Measurements from ENCODE around the gene ABLIM2.

ABLIM2 gene

DNA sequence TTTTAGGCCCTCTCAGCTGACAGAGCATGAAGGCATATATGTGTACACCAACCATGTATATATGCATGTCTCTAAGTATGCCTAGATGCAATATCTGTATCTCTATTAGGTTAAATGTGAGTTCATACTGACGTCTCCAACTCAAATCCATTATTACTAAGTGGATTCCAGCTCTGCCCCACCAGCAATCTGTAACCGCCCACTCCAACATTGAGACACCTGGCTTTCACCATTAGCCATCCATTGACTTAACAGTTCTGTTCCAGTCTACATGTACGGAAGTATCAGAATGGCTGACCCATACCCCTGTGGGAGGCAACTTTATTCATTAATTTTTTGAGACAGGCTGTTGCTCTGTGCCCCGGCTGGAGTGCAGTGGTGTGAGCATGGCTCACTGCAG, 25.4 kb upstream of the ABLIM2 start:
- Histone ChIP-seq H3K9ac (ENCODE audit: low read depth, low read length) (no peak overlapping the region), H3K4me1 (ENCODE audit: insufficient read depth, low read length) (no peaks in the 10 kb centered on the region), H3K36me3 (ENCODE audit: insufficient read depth, low read length) (no peaks in the 10 kb centered on the region), H3K9me3 (ENCODE audit: control insufficient read depth, insufficient read depth, low read length) (no peaks in the 10 kb centered on the region)

DNA sequence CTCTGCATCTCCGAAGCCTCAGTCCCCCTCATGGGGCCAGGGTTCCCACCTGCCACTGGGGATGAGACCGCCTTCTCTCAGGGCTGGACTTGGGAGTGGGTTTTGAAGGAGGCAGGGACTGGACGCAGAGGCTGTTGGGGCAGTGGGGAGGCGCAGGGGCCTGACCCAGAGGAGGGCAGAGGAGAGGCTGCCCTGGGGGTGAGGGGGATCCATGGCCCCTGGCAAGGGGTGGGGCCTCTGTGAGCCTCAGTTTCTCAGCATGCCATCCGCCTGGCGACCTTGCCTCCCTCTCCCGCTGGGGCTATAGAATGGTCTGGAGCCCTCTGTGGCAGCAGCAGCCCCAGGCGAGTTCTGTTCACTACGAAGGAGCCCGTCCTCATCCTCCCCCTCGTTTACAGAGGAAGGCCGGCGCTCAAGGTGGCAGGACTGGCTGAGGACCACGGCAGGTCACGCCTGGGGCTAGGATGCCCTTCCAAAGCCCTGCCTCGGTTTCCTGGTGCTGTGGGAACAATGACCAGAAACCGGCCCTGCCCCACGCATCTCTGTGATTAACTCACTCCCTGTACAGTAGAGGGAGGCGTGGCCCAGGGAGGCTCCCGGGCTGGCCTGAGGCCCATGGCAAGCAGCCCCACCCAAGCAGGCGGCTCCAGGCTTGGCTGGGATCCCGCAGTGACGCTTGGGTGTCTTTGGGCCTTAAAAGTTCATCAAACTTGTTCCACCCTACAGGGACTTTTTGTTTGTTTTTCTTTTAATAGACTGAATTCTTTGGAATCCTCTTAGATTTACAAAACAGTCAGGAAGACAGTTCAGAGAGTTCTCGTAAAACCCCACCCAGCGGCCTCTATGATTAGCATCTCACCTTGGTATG, 24.5 kb upstream of the ABLIM2 start:
- no peaks in the 10 kb centered on the region for H3K9me3 ChIP-seq (ENCODE audit: control insufficient read depth, insufficient read depth, low read length)
- no peak overlapping the region for H3K9ac ChIP-seq (ENCODE audit: low read depth, low read length)
- H3K4me1 ChIP-seq (ENCODE audit: insufficient read depth, low read length): no peaks in the 10 kb centered on the region
- H3K36me3 ChIP-seq (ENCODE audit: insufficient read depth, low read length): no peaks in the 10 kb centered on the region

DNA sequence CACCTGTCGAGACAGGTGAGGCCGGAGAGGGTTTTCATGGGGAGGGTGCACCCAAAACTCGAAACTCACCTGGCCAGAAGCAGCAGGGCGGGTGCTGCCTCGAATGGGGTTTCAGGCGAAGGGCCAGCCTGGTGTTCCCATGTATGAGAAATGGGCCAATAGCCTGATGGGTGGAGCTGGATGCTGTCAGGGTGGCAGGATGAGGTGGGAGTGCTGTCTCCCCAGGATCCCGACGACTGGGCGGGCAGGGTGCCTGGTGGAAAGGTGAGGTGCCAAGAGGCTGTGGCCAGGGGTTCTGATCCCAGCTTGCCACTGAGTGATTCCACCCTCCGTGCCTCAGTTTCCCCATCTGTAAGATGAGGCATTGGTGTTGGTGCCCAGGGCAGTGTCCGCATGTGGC, 23.7 kb upstream of the ABLIM2 start:
- Histone ChIP-seq H3K9me3 (ENCODE audit: control insufficient read depth, insufficient read depth, low read length) (no peaks in the 10 kb centered on the region), H3K36me3 (ENCODE audit: insufficient read depth, low read length) (no peaks in the 10 kb centered on the region), H3K4me1 (ENCODE audit: insufficient read depth, low read length) (no peaks in the 10 kb centered on the region), H3K9ac (ENCODE audit: low read depth, low read length) (no peak overlapping the region)

DNA sequence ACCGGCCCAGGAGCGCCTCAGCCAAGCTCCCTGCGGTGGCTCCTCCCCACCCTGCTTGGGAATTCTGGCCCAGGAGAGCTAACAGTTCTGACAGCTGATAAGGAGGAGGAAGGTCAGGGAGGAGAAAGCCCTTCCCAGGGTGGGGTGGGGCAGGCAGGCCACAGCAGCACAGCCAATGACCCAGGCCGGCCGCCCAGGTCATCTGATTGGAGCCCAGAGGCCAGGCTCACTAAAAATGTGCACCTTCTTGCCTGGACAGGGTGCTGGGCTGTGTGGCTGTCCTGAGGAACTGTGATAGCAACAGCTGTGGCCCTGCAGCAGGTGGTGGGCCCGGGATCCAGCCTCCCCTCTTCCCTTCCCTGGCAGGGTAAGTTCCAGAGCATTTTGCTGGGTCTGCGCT, 23.2 kb upstream of the ABLIM2 start:
- Histone ChIP-seq H3K4me1 (ENCODE audit: insufficient read depth, low read length) (no peaks in the 10 kb centered on the region), H3K9me3 (ENCODE audit: control insufficient read depth, insufficient read depth, low read length) (no peaks in the 10 kb centered on the region), H3K9ac (ENCODE audit: low read depth, low read length) (no peak overlapping the region), H3K36me3 (ENCODE audit: insufficient read depth, low read length) (no peaks in the 10 kb centered on the region)

DNA sequence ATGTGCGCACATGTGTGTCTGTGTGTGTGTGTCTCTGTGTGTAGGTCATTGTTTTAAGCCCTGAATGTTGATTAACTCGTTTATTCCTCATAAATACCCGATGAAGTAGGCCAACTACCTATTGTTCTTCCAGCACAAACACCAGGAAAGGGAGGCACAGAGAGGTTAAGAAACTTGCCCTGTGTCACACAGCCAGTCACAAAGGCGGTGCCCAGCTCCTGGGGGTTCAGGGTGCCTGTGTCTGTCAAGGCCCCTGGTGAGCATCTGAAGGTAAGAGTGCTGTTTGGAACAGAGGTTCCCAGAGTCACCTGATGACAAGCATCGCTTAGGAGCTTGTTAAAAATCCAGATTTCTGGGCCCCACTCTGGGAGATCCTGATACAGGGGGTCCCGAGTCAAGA, 22.5 kb upstream of the ABLIM2 start:
- no peak overlapping the region for H3K9ac ChIP-seq (ENCODE audit: low read depth, low read length)

DNA sequence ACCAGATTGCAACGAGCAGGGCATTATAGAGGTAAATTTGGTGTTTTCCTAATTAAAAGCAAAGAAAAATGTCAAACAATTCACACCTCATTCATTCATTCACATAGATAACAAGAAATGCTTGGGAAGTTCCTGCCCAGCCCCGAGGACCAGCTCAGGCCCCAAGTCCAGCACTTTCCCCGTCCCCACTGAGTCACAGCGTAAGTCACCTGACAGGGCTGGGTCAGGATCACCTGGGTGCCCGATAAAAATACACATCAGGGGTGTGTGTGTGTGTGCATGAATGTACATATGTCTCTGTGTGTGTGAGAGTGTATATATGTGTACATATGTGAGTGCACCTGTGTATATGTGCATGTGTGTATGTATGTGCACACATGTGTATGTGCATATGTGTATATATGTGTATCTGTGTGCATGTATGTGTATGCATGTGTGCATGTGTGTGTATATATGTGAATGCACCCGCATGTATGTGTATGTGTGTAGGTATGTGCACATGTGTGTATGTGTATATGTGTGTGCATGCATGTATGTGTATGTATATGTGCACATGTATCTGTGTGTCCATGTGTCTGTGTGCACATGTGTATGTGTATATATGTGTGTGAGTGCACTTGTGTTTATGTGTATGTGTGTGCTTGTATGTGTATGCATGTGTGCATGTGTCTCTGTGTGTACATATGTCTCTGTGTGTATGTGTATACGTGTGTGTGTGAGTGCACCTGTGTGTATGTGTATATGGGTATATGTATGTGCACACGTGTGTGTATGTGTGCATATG, 21.9 kb upstream of the ABLIM2 start:
- Histone ChIP-seq H3K36me3 (ENCODE audit: insufficient read depth, low read length) (no peaks in the 10 kb centered on the region), H3K9ac (ENCODE audit: low read depth, low read length) (no peak overlapping the region), H3K4me1 (ENCODE audit: insufficient read depth, low read length) (no peaks in the 10 kb centered on the region), H3K9me3 (ENCODE audit: control insufficient read depth, insufficient read depth, low read length) (no peaks in the 10 kb centered on the region)

More for the DNA sequence above, 22.5 kb upstream of the ABLIM2 start:
- Histone ChIP-seq H3K36me3 (ENCODE audit: insufficient read depth, low read length) (no peaks in the 10 kb centered on the region), H3K4me1 (ENCODE audit: insufficient read depth, low read length) (no peaks in the 10 kb centered on the region), H3K9me3 (ENCODE audit: control insufficient read depth, insufficient read depth, low read length) (no peaks in the 10 kb centered on the region)

DNA sequence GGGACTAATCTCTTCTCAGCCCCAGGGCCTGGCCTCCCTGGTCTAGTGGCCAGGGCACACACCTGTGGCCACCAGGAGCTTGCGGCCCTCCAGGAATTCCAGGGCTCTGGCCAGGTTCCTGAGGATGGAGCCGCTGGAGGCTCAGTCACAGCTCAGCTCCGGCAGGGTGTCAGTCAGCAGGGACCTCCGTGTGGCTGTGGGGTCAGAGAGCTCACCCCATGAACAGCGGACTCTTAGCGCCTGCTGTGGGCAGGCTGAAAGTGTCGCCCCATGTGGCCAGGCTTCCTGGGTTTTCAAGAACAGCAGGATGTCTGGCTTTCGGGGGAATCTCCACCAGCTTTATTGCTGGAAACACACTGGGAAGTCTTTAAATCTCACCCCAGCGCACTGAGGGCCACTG, 21.2 kb upstream of the ABLIM2 start:
- H3K36me3 ChIP-seq (ENCODE audit: insufficient read depth, low read length): no peaks in the 10 kb centered on the region
- H3K9ac ChIP-seq (ENCODE audit: low read depth, low read length): no peak overlapping the region
- no peaks in the 10 kb centered on the region for H3K9me3 ChIP-seq (ENCODE audit: control insufficient read depth, insufficient read depth, low read length)
- no peaks in the 10 kb centered on the region for H3K4me1 ChIP-seq (ENCODE audit: insufficient read depth, low read length)

DNA sequence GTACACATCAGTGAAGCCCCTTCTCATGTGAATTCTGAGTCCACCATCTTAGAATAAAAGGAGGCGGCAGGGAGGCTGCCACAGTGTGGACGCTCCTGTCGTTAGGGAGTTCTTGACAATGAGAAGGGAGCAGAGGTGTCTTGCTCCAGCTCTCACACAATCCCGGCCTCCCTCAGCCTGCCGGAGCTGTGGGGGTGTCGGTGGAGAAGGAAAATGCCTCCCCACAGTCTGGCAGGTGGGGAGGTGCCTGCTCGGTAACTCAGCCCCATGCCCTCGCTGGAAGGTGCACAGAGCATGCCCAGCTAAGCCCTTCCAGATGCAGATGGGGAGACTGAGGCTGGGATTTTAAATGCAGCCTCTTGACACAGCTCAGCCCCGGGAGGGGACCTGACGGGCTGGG, 20.5 kb upstream of the ABLIM2 start:
- Histone ChIP-seq H3K9ac (ENCODE audit: low read depth, low read length) (no peak overlapping the region), H3K36me3 (ENCODE audit: insufficient read depth, low read length) (no peaks in the 10 kb centered on the region), H3K4me1 (ENCODE audit: insufficient read depth, low read length) (no peaks in the 10 kb centered on the region), H3K9me3 (ENCODE audit: control insufficient read depth, insufficient read depth, low read length) (no peaks in the 10 kb centered on the region)

DNA sequence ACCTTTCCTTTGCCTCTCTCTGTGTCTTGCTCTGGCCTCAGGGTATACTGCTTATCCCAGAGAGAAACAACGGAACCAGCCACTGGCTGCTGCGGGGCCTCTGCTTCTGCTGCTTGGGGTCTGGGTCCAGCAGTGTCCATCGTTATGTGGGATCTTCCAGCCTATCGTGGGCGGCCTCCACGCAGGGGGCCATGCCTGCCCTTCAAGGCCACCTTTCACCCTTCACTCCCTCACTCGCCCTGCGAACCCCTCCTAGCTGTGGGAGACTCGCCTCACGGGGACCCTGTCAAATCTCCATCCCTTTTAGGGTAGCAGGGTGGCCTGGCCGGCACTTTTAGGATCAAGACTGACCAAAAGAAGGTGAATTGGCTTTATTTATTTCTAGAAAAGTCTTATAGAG, 19.3 kb upstream of the ABLIM2 start:
- H3K4me1 ChIP-seq (ENCODE audit: insufficient read depth, low read length): no peaks in the 10 kb centered on the region
- no peak overlapping the region for H3K9ac ChIP-seq (ENCODE audit: low read depth, low read length)
- H3K9me3 ChIP-seq (ENCODE audit: control insufficient read depth, insufficient read depth, low read length): no peaks in the 10 kb centered on the region
- no peaks in the 10 kb centered on the region for H3K36me3 ChIP-seq (ENCODE audit: insufficient read depth, low read length)

DNA sequence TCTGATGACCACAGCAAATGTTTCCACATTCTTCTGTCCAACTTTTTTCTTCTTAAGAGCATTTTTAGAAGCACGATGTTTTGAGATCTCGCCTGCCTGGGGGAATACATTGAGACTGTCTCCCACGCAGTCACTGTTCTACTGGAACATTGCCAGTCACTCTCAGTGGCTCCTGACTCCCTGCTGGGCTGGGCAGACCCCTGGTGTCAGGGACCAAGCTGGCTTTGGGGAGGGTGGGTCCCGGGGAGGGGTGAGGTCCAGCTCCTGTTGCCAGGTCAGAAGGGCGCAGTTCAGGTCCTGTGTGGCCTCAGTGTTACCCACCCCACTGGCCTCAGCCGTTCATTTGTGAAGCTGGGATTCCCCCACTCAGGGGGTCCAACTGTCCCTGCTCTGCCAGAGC, 18.9 kb upstream of the ABLIM2 start:
- no peak overlapping the region for H3K9ac ChIP-seq (ENCODE audit: low read depth, low read length)

DNA sequence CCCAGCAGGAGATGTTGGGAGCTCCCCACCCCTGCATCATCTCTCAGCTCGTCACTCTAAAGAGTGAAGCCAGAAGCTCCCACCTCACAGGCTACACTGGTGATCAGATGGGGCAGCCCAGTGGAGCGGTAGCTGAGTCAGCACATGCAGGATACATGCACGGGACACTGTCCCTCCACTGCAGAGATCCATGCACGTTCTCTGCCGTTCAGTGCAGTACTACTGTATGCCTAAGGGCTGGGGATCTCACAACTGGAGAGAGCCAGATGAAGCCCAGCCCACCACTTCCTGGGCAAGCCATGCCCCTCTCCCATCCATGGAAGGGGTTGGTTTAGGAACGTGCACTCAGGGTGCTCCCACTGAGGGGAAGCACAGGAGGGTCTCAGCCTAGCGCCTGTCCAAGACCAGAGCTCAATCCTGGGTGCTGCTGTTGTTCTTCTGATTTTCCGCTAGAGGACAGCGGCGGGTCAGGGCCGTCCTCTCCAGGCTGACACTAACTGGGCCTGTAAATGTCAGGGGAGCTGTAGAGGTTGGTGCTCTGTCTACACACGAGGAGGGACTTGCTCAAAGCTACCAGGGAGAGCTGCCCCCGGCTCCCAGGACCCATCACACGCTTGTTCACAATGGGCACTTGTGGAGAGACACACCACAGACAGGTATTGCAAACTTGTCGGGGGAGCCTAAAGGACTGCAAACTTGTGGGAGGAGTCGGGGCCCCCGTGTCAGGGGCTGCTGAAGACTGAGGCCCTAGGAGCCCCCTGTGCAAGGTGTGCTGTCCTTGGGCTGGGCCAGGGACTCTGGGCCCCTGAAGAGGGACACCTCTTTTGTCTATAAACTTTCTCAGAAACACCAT, 18.2 kb upstream of the ABLIM2 start:
- no peaks in the 10 kb centered on the region for H3K4me1 ChIP-seq (ENCODE audit: insufficient read depth, low read length)
- H3K9me3 ChIP-seq (ENCODE audit: control insufficient read depth, insufficient read depth, low read length): no peaks in the 10 kb centered on the region
- H3K36me3 ChIP-seq (ENCODE audit: insufficient read depth, low read length): no peaks in the 10 kb centered on the region
- H3K9ac ChIP-seq (ENCODE audit: low read depth, low read length): no peak overlapping the region

More for the DNA sequence above, 18.9 kb upstream of the ABLIM2 start:
- no peaks in the 10 kb centered on the region for H3K9me3 ChIP-seq (ENCODE audit: control insufficient read depth, insufficient read depth, low read length)
- no peaks in the 10 kb centered on the region for H3K36me3 ChIP-seq (ENCODE audit: insufficient read depth, low read length)
- H3K4me1 ChIP-seq (ENCODE audit: insufficient read depth, low read length): no peaks in the 10 kb centered on the region

DNA sequence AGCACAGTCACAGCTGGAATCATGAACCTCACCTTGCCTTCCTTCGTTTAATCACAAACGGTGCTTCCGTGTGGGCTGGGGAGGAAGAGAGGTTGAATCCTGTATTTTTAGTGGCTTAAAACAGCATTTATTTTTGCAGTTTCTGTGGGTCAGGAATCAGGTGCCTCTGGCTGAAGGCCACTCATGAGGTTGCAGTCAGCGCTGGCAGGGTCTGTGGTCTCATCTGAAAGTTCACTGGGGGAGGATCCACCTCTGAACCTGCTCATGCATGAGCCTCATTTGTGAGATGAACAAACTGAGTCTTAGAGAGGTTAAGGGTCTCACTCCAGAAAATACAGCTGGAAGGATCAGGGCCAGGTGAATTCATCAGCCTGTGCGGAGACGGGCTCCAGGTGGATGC, 17.1 kb upstream of the ABLIM2 start:
- Histone ChIP-seq H3K9ac (ENCODE audit: low read depth, low read length) (no peak overlapping the region), H3K4me1 (ENCODE audit: insufficient read depth, low read length) (no peaks in the 10 kb centered on the region), H3K9me3 (ENCODE audit: control insufficient read depth, insufficient read depth, low read length) (no peaks in the 10 kb centered on the region), H3K36me3 (ENCODE audit: insufficient read depth, low read length) (no peaks in the 10 kb centered on the region)

DNA sequence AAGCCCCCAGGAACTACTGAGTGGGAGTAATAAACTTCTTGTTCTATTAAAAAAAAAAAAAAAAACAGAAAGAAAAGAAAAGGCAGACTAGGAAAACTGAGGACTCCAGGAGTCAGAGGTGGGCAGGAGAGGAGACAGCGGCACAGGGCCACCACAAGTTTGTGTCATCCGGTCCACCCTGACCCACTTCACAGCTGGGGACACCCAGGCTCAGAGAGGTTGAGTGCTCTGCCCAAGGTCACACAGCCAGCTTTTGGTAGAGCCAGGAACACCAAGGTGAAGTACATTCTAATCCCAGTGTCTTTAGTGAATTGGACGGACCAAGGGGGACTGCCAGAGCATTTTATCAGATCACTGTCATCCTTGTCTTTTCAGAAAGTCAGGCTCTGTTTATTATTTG, 16.4 kb upstream of the ABLIM2 start:
- H3K4me1 ChIP-seq (ENCODE audit: insufficient read depth, low read length): no peaks in the 10 kb centered on the region
- H3K36me3 ChIP-seq (ENCODE audit: insufficient read depth, low read length): no peaks in the 10 kb centered on the region
- H3K9ac ChIP-seq (ENCODE audit: low read depth, low read length): no peak overlapping the region
- no peaks in the 10 kb centered on the region for H3K9me3 ChIP-seq (ENCODE audit: control insufficient read depth, insufficient read depth, low read length)

DNA sequence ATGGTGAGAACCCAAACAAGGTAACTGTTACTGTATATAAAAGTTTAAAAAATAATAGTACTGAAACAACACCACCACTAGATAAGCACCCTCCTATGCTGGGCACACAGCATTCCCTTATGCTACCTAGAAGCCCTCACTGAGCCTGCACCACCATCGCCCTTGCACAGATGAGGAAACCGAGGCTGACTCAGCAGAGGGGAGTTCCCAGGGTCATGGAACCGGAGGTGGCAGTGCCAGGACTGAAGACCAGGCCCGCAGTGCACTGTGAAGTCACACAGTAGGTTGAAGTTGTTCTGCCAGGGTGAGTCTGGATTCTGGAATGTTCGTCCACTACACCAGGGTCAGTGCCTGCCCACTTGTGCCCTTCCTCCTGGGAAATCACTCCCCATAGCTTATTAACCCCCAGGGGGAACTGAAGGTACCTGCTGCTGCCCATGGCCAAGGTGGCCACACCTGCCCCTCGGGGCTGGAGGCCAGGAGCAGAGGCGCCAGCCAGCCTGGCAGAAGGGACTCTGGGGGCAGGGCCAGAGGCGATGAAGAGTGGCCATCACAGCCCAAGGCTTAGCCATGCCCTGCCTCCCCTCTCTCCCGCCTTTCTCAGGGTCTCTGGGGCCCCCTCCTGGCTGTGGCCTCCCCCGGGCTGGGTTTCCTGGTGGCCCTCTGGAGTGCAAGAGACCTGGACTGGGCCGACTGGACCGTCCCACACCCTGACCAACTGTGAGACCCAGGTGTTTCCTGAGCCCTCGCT, 15.1 kb upstream of the ABLIM2 start:
- peaks cover 3% of the 10 kb centered on the region; the same call in 1 of the 2 replicates for H3K9me3 ChIP-seq (ENCODE audit: control insufficient read depth, insufficient read depth, low read length)
- H3K9ac ChIP-seq (ENCODE audit: low read depth, low read length): no peak overlapping the region
- no peaks in the 10 kb centered on the region; the same call in 1 of the 2 replicates for H3K36me3 ChIP-seq (ENCODE audit: insufficient read depth, low read length)
- no peaks in the 10 kb centered on the region for H3K4me1 ChIP-seq (ENCODE audit: insufficient read depth, low read length)

Data from ES-I3 (cell line).